Measurements from ENCODE around the gene PSG4. TPM values are rescaled to one million over a fixed set of nuclear protein-coding genes. Genes with fewer than 3 reads are reported as not detected.

The PSG4 gene
- total RNA-seq, 1 donor from 2014 or later, result not detected

Other genes starting within 250 kb of the PSG4 start
- not detected for gene PSG11, start 179.2 kb downstream of the PSG4 start, total RNA-seq
- gene PSG2, start 122.9 kb downstream of the PSG4 start, total RNA-seq, result not detected
- gene PSG5, start 19.1 kb downstream of the PSG4 start, total RNA-seq, result not detected
- not detected for gene PSG9, start 63.9 kb upstream of the PSG4 start, total RNA-seq
- 0.16 TPM for gene CD177, start 148.0 kb upstream of the PSG4 start, total RNA-seq
- gene TEX101, start 209.3 kb upstream of the PSG4 start, total RNA-seq, result not detected